HEK293 (cell line): Measurements from ENCODE around the gene ZNF493.

Source experiments
- CTCF ChIA-PET: fragments of 350-600 bp; formaldehyde crosslinking; extraction: SDS; loops from one replicate; lab custom pipeline; 2021; ENCODE audit warnings: antibody characterized with exemption; lab: Yijun Ruan, JAX
- POLR2A ChIA-PET: fragments of 300-600 bp; formaldehyde crosslinking; extraction: SDS; loops from one replicate; lab custom pipeline; 2020; ENCODE audit warnings: antibody characterized with exemption, inconsistent platforms; lab: Yijun Ruan, JAX
- H3K27ac ChIP-seq: fragments of 200-500 bp; sonication (Bioruptor generic); 2 replicates; pipeline ENCODE4 v1.5.1; 2014; ENCODE audit warnings: low read depth, low read length, control low read depth, inconsistent platforms; ENCODE audit errors: extremely low read depth
- H3K36me3 ChIP-seq, 2 experiments: fragments of 200-500 bp in 1 of 2; sonication (Bioruptor generic) in 1 of 2; 1 replicate in 1 of 2; 2 replicates in 1 of 2; pipeline ENCODE4 v1.5.1; 2014 to 2017; ENCODE audit warnings: inconsistent platforms in 2 of 2, low read length in 2 of 2; ENCODE audit not compliant: control insufficient read depth in 2 of 2, insufficient read depth in 1 of 2
- H3K4me1 ChIP-seq: fragments of 200-500 bp; sonication (Bioruptor generic); 2 replicates; pipeline ENCODE4 v1.5.1; 2014; ENCODE audit warnings: mild to moderate bottlenecking, low read length, inconsistent platforms; ENCODE audit not compliant: control insufficient read depth, insufficient read depth
- H3K4me3 ChIP-seq: 2 replicates; pipeline ENCODE4 v1.5.1; 2011; ENCODE audit warnings: low read depth, mild to moderate bottlenecking, control low read depth, low read length, moderate library complexity
- H3K9me3 ChIP-seq: fragments of 200-500 bp; sonication (Bioruptor generic); 2 replicates; pipeline ENCODE4 v1.5.1; 2014; ENCODE audit warnings: low read depth, low read length, inconsistent platforms; ENCODE audit not compliant: control insufficient read depth, insufficient read depth
- KLF8 ChIP-seq: fragments of 450-650 bp; formaldehyde crosslinking; IDR thresholded peaks from 2 replicates; pipeline ENCODE4 v1.5.1; 2016; ENCODE audit warnings: missing biosample characterization, missing genetic modification characterization
- MYNN ChIP-seq: fragments of 450-650 bp; formaldehyde crosslinking; IDR thresholded peaks from 2 replicates; pipeline ENCODE4 v1.5.1; 2016; ENCODE audit warnings: missing biosample characterization, missing genetic modification characterization, borderline replicate concordance
- OVOL3 ChIP-seq: fragments of 450-650 bp; formaldehyde crosslinking; IDR thresholded peaks from 2 replicates; pipeline ENCODE4 v1.5.1; 2016; ENCODE audit warnings: missing biosample characterization, missing genetic modification characterization
- PRDM1 ChIP-seq: fragments of 450-650 bp; formaldehyde crosslinking; IDR thresholded peaks from 2 replicates; pipeline ENCODE4; 2016; ENCODE audit warnings: missing biosample characterization, missing genetic modification characterization
- YY2 ChIP-seq: fragments of 450-650 bp; formaldehyde crosslinking; IDR thresholded peaks from 2 replicates; pipeline ENCODE4 v1.5.1; 2016; ENCODE audit warnings: missing biosample characterization, missing genetic modification characterization
- ZBTB1 ChIP-seq: fragments of 450-650 bp; formaldehyde crosslinking; IDR thresholded peaks from 2 replicates; pipeline ENCODE4 v1.5.1; 2016; ENCODE audit warnings: missing biosample characterization, missing genetic modification characterization
- ZBTB6 ChIP-seq: fragments of 450-650 bp; formaldehyde crosslinking; IDR thresholded peaks from 2 replicates; pipeline ENCODE4 v1.5.1; 2017; ENCODE audit warnings: missing biosample characterization, missing genetic modification characterization
- ZFHX2 ChIP-seq: fragments of 450-650 bp; formaldehyde crosslinking; conservative IDR thresholded peaks from 2 replicates; pipeline ENCODE4 v1.5.1; 2016; ENCODE audit warnings: missing biosample characterization, missing genetic modification characterization
- ZFP41 ChIP-seq: fragments of 450-650 bp; formaldehyde crosslinking; IDR thresholded peaks from 2 replicates; pipeline ENCODE4 v1.5.1; 2016; ENCODE audit warnings: missing biosample characterization, missing genetic modification characterization, borderline replicate concordance
- ZNF10 ChIP-seq: fragments of 450-650 bp; formaldehyde crosslinking; IDR thresholded peaks from 2 replicates; pipeline ENCODE4 v1.5.1; 2017; ENCODE audit warnings: missing biosample characterization, missing genetic modification characterization
- ZNF114 ChIP-seq: fragments of 450-650 bp; formaldehyde crosslinking; IDR thresholded peaks from 2 replicates; pipeline ENCODE4 v1.5.0; 2017; ENCODE audit warnings: missing biosample characterization, missing genetic modification characterization
- ZNF169 ChIP-seq: fragments of 450-650 bp; formaldehyde crosslinking; IDR thresholded peaks from 2 replicates; pipeline ENCODE4 v1.5.1; 2016; ENCODE audit warnings: missing biosample characterization, missing genetic modification characterization
- ZNF19 ChIP-seq: fragments of 450-650 bp; formaldehyde crosslinking; IDR thresholded peaks from 2 replicates; pipeline ENCODE4; 2016; ENCODE audit warnings: missing biosample characterization, missing genetic modification characterization, low read depth
- ZNF2 ChIP-seq: fragments of 450-650 bp; formaldehyde crosslinking; IDR thresholded peaks from 2 replicates; pipeline ENCODE4 v1.5.1; 2016; ENCODE audit warnings: missing biosample characterization, missing genetic modification characterization
- ZNF202 ChIP-seq: fragments of 450-650 bp; formaldehyde crosslinking; IDR thresholded peaks from 2 replicates; pipeline ENCODE4 v1.5.1; 2016; ENCODE audit warnings: missing biosample characterization, missing genetic modification characterization, borderline replicate concordance
- ZNF324 ChIP-seq: fragments of 450-650 bp; formaldehyde crosslinking; IDR thresholded peaks from 2 replicates; pipeline ENCODE4 v1.5.1; 2016; ENCODE audit warnings: missing biosample characterization, missing genetic modification characterization
- ZNF391 ChIP-seq: fragments of 450-650 bp; formaldehyde crosslinking; IDR thresholded peaks from 2 replicates; pipeline ENCODE4 v1.5.1; 2016; ENCODE audit warnings: low read depth, missing biosample characterization, missing genetic modification characterization, borderline replicate concordance
- ZNF398 ChIP-seq: fragments of 450-650 bp; formaldehyde crosslinking; IDR thresholded peaks from 2 replicates; pipeline ENCODE4 v1.5.1; 2017; ENCODE audit warnings: missing biosample characterization, missing genetic modification characterization
- ZNF404 ChIP-seq: fragments of 450-650 bp; formaldehyde crosslinking; IDR thresholded peaks from 2 replicates; pipeline ENCODE4 v1.5.1; 2017; ENCODE audit warnings: missing biosample characterization, missing genetic modification characterization
- ZNF501 ChIP-seq: fragments of 450-650 bp; formaldehyde crosslinking; IDR thresholded peaks from 2 replicates; pipeline ENCODE4 v1.5.1; 2016; ENCODE audit warnings: missing biosample characterization, missing genetic modification characterization
- ZNF510 ChIP-seq: fragments of 450-650 bp; formaldehyde crosslinking; IDR thresholded peaks from 2 replicates; pipeline ENCODE4 v1.5.1; 2018; ENCODE audit warnings: mild to moderate bottlenecking, missing genetic modification characterization, missing biosample characterization; ENCODE audit not compliant: insufficient replicate concordance
- ZNF571 ChIP-seq: fragments of 450-650 bp; formaldehyde crosslinking; IDR thresholded peaks from 2 replicates; pipeline ENCODE4 v1.5.0; 2017; ENCODE audit warnings: missing biosample characterization, missing genetic modification characterization
- ZNF658 ChIP-seq: fragments of 450-650 bp; formaldehyde crosslinking; IDR thresholded peaks from 2 replicates; pipeline ENCODE4; 2016; ENCODE audit warnings: missing biosample characterization, missing genetic modification characterization
- ZNF768 ChIP-seq: fragments of 450-650 bp; formaldehyde crosslinking; IDR thresholded peaks from 2 replicates; pipeline ENCODE4 v1.5.1; 2018; ENCODE audit warnings: missing biosample characterization, mild to moderate bottlenecking, missing genetic modification characterization
- ZSCAN16 ChIP-seq: fragments of 450-650 bp; formaldehyde crosslinking; IDR thresholded peaks from 2 replicates; pipeline ENCODE4 v1.5.1; 2016; ENCODE audit warnings: missing biosample characterization, missing genetic modification characterization
- TF ChIP-seq, protein P1 (sequence below): fragments of 450-650 bp; formaldehyde crosslinking; IDR thresholded peaks from 2 replicates; pipeline ENCODE4 v1.5.1; 2016; ENCODE audit warnings: missing biosample characterization, missing genetic modification characterization
- TF ChIP-seq, protein P2 (sequence below): fragments of 450-650 bp; formaldehyde crosslinking; IDR thresholded peaks from 2 replicates; pipeline ENCODE4 v1.5.1; 2016; ENCODE audit warnings: missing biosample characterization, missing genetic modification characterization

ZNF493 gene

GRCh38 chr19:21451187-21451586 is 54.3 kb downstream of the ZNF493 start:
- Histone ChIP-seq H3K4me1 (no peaks in the 10 kb centered on the region), H3K4me3 (no peak overlapping the region), H3K9me3 (no peaks in the 10 kb centered on the region), H3K27ac (no peak overlapping the region), H3K36me3 (no peaks in the 10 kb centered on the region)
- ChIA-PET POLR2A (no interaction called here), CTCF (no interaction called here)
- TF ChIP-seq MYNN (tag by site-specific recombination): no peak
- TF ChIP-seq OVOL3 (tag by site-specific recombination): no peak

GRCh38 chr19:21454901-21455300 is 58.0 kb downstream of the ZNF493 start:
- no peaks in the 10 kb centered on the region for H3K36me3 ChIP-seq
- no peak overlapping the region for H3K27ac ChIP-seq
- H3K4me3 ChIP-seq: no peak overlapping the region
- no peaks in the 10 kb centered on the region for H3K4me1 ChIP-seq
- TF ChIP-seq ZNF324 (tag by site-specific recombination) (no peak), ZNF404 (tag by site-specific recombination) (no peak), ZNF501 (no peak), ZNF510 (tag by site-specific recombination) (no peak), ZBTB6 (tag by site-specific recombination) (no peak), ZNF768 (no peak)
- TF ChIP-seq, protein P1, sequence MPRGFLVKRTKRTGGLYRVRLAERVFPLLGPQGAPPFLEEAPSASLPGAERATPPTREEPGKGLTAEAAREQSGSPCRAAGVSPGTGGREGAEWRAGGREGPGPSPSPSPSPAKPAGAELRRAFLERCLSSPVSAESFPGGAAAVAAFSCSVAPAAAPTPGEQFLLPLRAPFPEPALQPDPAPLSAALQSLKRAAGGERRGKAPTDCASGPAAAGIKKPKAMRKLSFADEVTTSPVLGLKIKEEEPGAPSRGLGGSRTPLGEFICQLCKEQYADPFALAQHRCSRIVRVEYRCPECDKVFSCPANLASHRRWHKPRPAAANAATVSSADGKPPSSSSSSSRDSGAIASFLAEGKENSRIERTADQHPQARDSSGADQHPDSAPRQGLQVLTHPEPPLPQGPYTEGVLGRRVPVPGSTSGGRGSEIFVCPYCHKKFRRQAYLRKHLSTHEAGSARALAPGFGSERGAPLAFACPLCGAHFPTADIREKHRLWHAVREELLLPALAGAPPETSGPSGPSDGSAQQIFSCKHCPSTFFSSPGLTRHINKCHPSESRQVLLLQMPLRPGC: no peak
- ChIA-PET POLR2A (no interaction called here), CTCF (no interaction called here)
- no peaks in the 10 kb centered on the region for H3K9me3 ChIP-seq

DNA sequence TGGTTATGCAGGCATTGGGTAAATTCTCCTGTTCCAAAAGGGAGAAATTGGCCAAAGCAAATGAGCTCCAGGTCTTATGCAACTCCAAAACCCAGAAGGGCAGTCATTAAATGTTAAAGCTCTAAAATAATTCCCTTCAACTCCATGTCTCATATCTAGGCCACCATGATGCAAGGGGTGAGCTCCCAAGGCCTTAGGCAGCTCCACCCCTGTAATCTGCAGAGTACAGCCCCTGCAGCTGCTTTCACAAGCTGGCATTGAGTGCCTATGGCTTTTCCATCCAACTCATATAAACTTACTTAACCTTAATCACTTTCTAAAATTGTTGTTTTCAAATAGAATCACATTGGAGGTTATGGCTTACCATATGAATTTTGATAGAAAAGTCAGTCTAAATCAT is 63.8 kb downstream of the ZNF493 start:
- no peaks in the 10 kb centered on the region for H3K4me1 ChIP-seq
- no peak overlapping the region for H3K4me3 ChIP-seq
- POLR2A ChIA-PET: no interaction called here
- no peaks in the 10 kb centered on the region for H3K36me3 ChIP-seq
- H3K9me3 ChIP-seq: no peaks in the 10 kb centered on the region
- CTCF ChIA-PET: no interaction called here
- TF ChIP-seq ZNF19 (no peak), ZFP41 (tag by site-specific recombination) (no peak), ZNF202 (tag by site-specific recombination) (no peak), ZNF2 (no peak), ZNF10 (tag by site-specific recombination) (no peak), KLF8 (tag by site-specific recombination) (no peak), YY2 (no peak), PRDM1 (tag by site-specific recombination) (no peak), ZNF169 (tag by site-specific recombination) (no peak), ZNF571 (no peak), ZNF398 (no peak), ZSCAN16 (tag by site-specific recombination) (no peak), ZBTB1 (tag by site-specific recombination) (no peak), ZFHX2 (no peak), ZNF658 (tag by site-specific recombination) (no peak), ZNF391 (tag by site-specific recombination) (no peak), ZNF114 (tag by site-specific recombination) (no peak)
- TF ChIP-seq, protein P2, sequence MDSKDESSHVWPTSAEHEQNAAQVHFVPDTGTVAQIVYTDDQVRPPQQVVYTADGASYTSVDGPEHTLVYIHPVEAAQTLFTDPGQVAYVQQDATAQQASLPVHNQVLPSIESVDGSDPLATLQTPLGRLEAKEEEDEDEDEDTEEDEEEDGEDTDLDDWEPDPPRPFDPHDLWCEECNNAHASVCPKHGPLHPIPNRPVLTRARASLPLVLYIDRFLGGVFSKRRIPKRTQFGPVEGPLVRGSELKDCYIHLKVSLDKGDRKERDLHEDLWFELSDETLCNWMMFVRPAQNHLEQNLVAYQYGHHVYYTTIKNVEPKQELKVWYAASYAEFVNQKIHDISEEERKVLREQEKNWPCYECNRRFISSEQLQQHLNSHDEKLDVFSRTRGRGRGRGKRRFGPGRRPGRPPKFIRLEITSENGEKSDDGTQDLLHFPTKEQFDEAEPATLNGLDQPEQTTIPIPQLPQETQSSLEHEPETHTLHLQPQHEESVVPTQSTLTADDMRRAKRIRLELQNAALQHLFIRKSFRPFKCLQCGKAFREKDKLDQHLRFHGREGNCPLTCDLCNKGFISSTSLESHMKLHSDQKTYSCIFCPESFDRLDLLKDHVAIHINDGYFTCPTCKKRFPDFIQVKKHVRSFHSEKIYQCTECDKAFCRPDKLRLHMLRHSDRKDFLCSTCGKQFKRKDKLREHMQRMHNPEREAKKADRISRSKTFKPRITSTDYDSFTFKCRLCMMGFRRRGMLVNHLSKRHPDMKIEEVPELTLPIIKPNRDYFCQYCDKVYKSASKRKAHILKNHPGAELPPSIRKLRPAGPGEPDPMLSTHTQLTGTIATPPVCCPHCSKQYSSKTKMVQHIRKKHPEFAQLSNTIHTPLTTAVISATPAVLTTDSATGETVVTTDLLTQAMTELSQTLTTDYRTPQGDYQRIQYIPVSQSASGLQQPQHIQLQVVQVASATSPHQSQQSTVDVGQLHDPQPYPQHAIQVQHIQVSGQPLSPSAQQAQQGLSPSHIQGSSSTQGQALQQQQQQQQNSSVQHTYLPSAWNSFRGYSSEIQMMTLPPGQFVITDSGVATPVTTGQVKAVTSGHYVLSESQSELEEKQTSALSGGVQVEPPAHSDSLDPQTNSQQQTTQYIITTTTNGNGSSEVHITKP (tag by site-specific recombination): no peak
- H3K27ac ChIP-seq: no peak overlapping the region
